Activated naive CD8-positive, alpha-beta T cell treated with anti-CD3 and anti-CD28 coated beads, Interleukin-2, amount 10 ng/mL, durations not matched to agents 7 days and 5 days (primary cell): Measurements from ENCODE around the gene ZBTB11. TPM values are rescaled to one million over a fixed set of nuclear protein-coding genes. Genes with fewer than 3 reads are reported as not detected.
"Not testable (repeated sequence)": the region's sequence is repeated elsewhere in the genome, so short reads cannot be mapped to it uniquely, and the experiment has no call there.

ENCODE experiments used
- ATAC-seq: fragments of 150-1000 bp; cut with Tn5 transposase; one replicate; pipeline ENCODE4 v1.10.0; 2021; ENCODE audit warnings: low read depth, moderate library complexity
- POLR2A ChIA-PET: fragments of 350-600 bp; sonication (Branson Sonifier 250); formaldehyde crosslinking; loops from one replicate; lab custom pipeline; 2021; ENCODE audit warnings: antibody characterized with exemption; lab: Charles Lee
- DNase-seq: peaks from one replicate; pipeline ENCODE4 v3.0.0; 2021
- H3K27ac Mint-ChIP-seq: one replicate; pipeline ENCODE4 v1.8.0; 2022; ENCODE audit warnings: mild to moderate bottlenecking, mixed read lengths
- H3K27me3 Mint-ChIP-seq: one replicate; pipeline ENCODE4 v1.8.0; 2022; ENCODE audit warnings: mild to moderate bottlenecking, moderate library complexity, mixed read lengths
- H3K36me3 Mint-ChIP-seq: one replicate; pipeline ENCODE4 v1.8.0; 2021; ENCODE audit warnings: mild to moderate bottlenecking, mixed read lengths
- H3K4me1 Mint-ChIP-seq: one replicate; pipeline ENCODE4 v1.8.0; 2021; ENCODE audit warnings: mixed read lengths
- H3K4me3 Mint-ChIP-seq: one replicate; pipeline ENCODE4 v1.8.0; 2022; ENCODE audit warnings: mild to moderate bottlenecking, moderate library complexity, mixed read lengths
- H3K9me3 Mint-ChIP-seq: one replicate; pipeline ENCODE4 v1.8.0; 2021; ENCODE audit warnings: mixed read lengths
- total RNA-seq, 2 experiments: library from RNA; stranded (reverse); gene quantifications; one replicate each; pipeline ENCODE4 v1.2.3, GENCODE V29; 2021

Gene ZBTB11
- total RNA-seq, 2 experiments from 2014 or later = 35.0 to 35.3 TPM

DNA sequence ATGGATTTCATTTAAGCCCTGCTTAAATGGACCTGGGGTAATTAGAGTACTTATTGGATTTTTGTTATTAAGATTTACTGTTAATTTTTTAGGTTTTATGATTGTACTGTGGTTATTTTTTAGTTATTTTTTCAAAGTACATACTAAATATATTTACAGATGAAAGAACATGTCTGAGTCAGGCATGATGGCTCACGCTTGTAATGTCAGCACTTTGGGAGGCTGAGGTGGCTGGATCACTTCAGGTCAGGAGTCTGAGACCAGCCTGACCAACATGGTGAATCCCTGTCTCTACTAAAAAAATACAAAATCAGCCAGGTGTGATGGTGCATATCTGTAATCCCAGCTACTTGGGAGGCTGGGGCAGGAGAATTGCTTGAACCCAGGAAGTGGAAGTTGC is 25.8 kb upstream of the ZBTB11 start:
- DNase-seq (no peak), ATAC-seq (no peak)
- Mint-ChIP-seq H3K4me1 (no peaks in the 10 kb centered on the region), H3K9me3 (no peaks in the 10 kb centered on the region), H3K27ac (no peak overlapping the region), H3K36me3 (no peaks in the 10 kb centered on the region), H3K27me3 (no peaks in the 10 kb centered on the region), H3K4me3 (no peak overlapping the region)
- POLR2A ChIA-PET = no interaction called here

DNA sequence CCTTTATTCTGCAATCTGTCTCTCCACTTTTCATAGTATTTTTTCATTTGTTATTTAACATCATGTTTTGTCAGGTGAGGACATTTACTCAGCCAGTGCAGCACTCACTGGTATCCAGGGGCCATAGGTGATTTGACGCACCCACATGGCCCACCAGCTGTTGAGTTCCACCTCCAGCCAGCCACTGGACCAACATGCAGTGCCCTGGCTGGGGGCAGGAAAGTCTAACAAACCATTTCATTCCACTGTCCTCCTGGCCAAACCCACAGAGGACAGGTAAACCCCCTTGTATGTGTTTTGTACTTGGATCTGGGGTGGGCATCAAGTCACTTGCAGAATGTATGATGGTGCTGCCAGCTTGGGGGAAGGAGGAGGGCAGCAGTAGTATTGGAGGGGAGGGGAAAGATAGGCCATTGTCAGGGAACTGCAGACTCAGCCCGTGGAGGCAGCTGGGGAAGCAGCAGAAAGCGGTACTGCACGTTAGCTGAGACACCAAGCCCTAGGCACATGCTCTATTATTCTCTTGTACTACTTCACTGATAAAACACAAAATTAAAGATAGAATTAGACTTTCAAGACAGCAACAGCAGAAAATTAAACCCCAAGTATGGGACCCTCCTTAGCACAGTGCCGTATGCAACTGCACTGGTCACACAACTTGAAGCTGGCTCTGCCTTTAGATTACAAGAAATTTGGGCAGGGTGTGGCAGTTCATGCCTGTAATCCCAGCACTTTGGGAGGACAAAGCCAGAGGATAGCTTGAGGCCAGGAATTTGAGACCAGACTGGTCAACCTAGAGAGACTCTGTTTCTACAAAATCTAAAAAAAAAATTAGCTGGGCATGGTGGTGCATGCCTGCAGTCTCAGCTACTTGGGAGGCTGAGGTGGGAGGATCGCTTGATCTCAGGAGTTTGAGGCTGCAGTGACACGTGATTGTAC is 25.0 kb upstream of the ZBTB11 start:
- no peaks in the 10 kb centered on the region for H3K36me3 Mint-ChIP-seq
- DNase-seq = no peak
- POLR2A ChIA-PET = interaction anchor here (0.5 kb wide), 1 partner anchor 93 kb away, joined by 3 read pairs; no protein-coding TSS in a partner anchor
- H3K9me3 Mint-ChIP-seq = no peaks in the 10 kb centered on the region
- H3K27me3 Mint-ChIP-seq = no peaks in the 10 kb centered on the region
- ATAC-seq = no peak
- no peaks in the 10 kb centered on the region for H3K4me1 Mint-ChIP-seq
- H3K27ac Mint-ChIP-seq = no peak overlapping the region
- H3K4me3 Mint-ChIP-seq = no peak overlapping the region

DNA sequence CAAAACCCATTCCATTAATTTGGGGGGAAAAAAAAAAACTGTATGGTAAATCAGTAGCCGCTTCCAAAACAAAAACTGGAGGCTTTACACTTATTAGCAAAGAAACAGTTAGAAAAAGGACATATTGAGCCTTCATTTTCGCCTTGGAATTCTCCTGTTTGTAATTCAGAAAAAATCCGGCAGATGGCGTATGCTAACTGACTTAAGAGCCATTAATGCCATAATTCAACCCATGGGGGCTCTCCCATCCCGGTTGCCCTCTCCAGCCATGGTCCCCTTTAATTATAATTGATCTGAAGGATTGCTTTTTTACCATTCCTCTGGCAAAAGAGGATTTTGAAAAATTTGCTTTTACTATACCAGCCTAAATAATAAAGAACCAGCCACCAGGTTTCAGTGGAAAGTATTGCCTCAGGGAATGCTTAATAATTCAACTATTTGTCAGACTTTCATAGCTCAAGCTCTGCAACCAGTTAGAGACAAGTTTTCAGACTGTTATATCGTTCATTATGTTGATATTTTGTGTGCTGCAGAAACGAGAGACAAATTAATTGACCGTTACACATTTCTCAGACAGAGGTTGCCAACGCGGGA is 18.9 kb upstream of the ZBTB11 start:
- ATAC-seq = no peak
- H3K4me3 Mint-ChIP-seq = no peak overlapping the region

DNA sequence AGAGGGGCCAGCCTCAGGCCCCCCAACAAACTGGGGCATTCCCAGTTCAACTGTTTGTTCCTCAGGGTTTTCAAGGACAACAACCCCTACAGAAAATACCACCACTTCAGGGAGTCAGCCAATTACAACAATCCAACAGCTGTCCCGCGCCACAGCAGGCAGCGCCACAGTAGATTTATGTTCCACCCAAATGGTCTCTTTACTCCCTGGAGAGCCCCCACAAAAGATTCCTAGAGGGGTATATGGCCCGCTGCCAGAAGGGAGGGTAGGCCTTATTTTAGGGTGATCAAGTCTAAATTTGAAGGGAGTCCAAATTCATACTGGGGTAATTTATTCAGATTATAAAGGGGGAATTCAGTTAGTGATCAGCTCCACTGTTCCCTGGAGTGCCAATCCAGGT is 17.9 kb upstream of the ZBTB11 start:
- POLR2A ChIA-PET, H3K27me3 Mint-ChIP-seq, H3K27ac Mint-ChIP-seq, H3K4me3 Mint-ChIP-seq, ATAC-seq, H3K4me1 Mint-ChIP-seq, DNase-seq, H3K36me3 Mint-ChIP-seq, H3K9me3 Mint-ChIP-seq: not testable (repeated sequence)

More for the DNA sequence above, 18.9 kb upstream of the ZBTB11 start:
- H3K27ac Mint-ChIP-seq = no peak overlapping the region
- no peaks in the 10 kb centered on the region for H3K36me3 Mint-ChIP-seq
- no peak for DNase-seq
- POLR2A ChIA-PET = no interaction called here
- H3K27me3 Mint-ChIP-seq = no peaks in the 10 kb centered on the region
- H3K4me1 Mint-ChIP-seq = peaks cover 5% of the 10 kb centered on the region
- H3K9me3 Mint-ChIP-seq = no peaks in the 10 kb centered on the region

DNA sequence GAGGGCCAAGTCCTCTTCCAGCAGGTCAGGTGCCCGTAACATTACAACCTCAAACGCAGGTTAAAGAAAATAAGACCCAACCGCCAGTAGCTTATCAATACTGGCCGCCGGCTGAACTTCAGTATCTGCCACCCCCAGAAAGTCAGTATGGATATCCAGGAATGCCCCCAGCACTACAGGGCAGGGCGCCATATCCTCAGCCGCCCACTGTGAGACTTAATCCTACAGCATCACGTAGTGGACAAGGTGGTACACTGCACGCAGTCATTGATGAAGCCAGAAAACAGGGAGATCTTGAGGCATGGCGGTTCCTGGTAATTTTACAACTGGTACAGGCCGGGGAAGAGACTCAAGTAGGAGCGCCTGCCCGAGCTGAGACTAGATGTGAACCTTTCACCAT is 16.6 kb upstream of the ZBTB11 start:
- H3K27ac Mint-ChIP-seq, H3K36me3 Mint-ChIP-seq, DNase-seq, POLR2A ChIA-PET, H3K4me3 Mint-ChIP-seq, H3K9me3 Mint-ChIP-seq, H3K27me3 Mint-ChIP-seq: not testable (repeated sequence)
- ATAC-seq = peak; percentile 80
- peaks cover 10% of the 10 kb centered on the region for H3K4me1 Mint-ChIP-seq

DNA sequence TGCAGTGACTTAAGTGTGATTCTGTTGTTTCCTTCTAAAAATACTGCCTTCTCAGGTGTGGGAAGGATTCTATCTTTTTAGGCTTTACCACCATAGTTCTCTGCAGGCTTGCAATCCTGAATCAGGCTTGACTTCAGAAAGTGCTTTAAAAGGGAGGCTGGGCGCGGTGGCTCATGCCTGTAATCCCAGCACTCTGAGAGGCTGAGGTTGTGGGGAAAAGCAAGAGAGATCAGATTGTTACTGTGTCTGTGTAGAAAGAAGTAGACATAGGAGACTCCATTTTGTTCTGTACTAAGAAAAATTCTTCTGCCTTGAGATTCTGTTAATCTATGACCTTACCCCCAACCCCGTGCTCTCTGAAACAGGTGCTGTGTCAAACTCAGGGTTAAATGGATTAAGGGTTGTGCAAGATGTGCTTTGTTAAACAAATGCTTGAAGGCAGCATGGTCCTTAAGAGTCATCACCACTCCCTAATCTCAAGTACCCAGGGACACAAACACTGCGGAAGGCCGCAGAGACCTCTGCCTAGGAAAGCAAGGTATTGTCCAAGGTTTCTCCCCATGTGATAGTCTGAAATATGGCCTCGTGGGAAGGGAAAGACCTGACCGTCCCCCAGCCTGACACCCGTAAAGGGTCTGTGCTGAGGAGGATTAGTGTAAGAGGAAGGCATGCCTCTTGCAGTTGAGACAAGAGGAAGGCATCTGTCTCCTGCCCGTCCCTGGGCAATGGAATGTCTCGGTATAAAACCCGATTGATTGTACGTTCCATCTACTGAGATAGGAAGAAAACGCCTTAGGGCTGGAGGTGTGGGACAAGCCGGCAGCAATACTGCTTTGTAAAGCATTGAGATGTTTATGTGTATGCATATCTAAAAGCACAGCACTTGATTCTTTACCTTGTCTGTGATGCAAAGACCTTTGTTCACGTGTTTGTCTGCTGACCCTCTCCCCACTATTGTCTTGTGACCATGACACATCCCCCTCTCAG is 15.0 kb upstream of the ZBTB11 start:
- H3K4me1 Mint-ChIP-seq = peaks cover 16% of the 10 kb centered on the region
- not testable (repeated sequence) for DNase-seq, H3K27me3 Mint-ChIP-seq, ATAC-seq, H3K36me3 Mint-ChIP-seq, H3K4me3 Mint-ChIP-seq, H3K27ac Mint-ChIP-seq, H3K9me3 Mint-ChIP-seq
- POLR2A ChIA-PET = interaction anchor here (1.4 kb wide), 1 partner anchor 77 kb away, joined by 6 read pairs; no protein-coding TSS in a partner anchor

DNA sequence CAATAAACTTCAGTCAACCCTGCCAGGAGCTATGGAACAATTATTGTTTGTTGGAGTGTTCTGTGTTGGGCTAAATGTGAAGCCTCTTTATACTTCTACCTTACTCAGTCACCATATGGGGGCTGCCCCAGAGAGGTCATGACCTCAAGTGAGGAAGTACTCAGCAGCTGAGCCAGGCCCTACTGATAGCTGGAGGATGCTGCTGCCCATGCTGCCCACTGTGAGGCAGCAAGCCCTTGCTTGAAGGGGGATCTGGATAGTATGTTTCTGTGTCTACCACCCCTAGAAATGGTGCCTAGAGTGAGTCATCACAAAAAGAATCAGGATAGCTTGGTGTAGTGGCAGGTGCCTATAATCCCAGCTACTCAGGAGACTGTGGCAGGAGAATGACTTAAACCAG is 14.0 kb upstream of the ZBTB11 start:
- no peak for DNase-seq
- POLR2A ChIA-PET = interaction anchor here (0.6 to 1.4 kb wide), 5 partner anchors 30 to 836 kb away, joined by 3 to 6 read pairs (median 4); partner anchors contain the start of gene CEP97
- Mint-ChIP-seq H3K27ac (no peak overlapping the region), H3K9me3 (no peaks in the 10 kb centered on the region), H3K36me3 (peaks cover 1% of the 10 kb centered on the region), H3K27me3 (no peaks in the 10 kb centered on the region), H3K4me1 (peaks cover 16% of the 10 kb centered on the region), H3K4me3 (no peak overlapping the region)
- peak; percentile 10 for ATAC-seq

DNA sequence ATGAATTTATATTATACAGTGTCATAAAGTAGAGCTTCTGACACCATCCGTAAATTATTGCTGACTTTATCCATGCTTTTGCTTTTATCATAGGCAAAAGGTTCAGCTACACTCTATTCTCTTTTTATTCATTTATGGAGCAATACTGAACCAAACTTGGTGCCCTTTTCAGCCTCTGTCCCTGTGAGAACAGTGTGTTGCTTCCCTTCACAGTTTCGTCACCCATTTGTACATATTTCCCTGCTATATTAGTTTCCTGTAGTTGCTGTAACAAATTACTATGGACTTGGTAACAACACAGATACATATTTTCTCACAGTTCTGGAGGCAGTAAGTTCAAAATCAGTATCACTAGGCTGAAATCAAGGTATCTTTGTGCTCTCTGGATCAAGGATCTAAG is 12.4 kb upstream of the ZBTB11 start:
- H3K9me3 Mint-ChIP-seq = no peaks in the 10 kb centered on the region
- H3K4me1 Mint-ChIP-seq = peaks cover 24% of the 10 kb centered on the region
- ATAC-seq (no peak), DNase-seq (no peak)
- POLR2A ChIA-PET = no interaction called here
- H3K27me3 Mint-ChIP-seq = no peaks in the 10 kb centered on the region
- H3K36me3 Mint-ChIP-seq = peaks cover 13% of the 10 kb centered on the region
- H3K4me3 Mint-ChIP-seq = no peak overlapping the region
- no peak overlapping the region for H3K27ac Mint-ChIP-seq

DNA sequence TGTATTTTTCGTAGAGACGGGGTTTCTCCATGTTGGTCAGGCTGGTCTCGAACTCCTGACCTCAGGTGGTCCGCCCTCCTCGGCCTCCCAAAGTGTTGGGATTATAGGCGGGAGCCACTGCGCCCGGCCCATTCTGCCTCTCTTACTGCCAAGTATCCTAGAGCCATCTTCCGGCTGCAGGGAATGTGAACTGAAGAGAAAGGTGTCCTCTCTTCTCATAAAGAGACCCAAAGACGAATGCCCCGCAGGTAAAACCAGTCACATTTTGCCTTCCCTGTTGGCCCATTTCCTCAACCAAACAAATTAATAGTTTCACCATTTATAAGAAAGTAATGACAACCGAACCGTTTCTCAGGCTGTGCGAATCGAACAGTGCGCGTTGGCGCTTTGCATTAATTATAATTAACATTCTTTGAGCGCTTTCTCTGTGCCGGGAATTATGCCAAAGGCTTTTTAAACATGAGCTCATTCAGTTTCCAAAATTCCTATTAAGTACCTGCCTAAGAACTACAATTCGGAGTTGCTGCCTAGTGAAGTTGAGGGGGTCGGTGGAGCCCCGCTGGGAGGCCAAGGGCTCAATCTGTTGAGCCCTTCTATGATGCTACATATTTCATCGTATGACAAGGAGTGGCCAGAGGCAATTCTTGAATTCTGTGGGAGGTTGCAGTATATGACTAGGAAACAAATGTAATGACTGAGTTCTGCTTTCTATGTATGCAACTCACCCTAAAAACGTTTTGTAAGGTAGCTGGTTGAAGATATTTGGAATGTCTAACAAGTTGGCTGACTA is 10.4 kb upstream of the ZBTB11 start:
- Mint-ChIP-seq H3K4me1 (peaks cover 24% of the 10 kb centered on the region), H3K9me3 (no peaks in the 10 kb centered on the region)
- POLR2A ChIA-PET = interaction anchor here (1.0 to 4.5 kb wide), 9 partner anchors 11 to 162 kb away, joined by 3 to 51 read pairs (median 8); partner anchors contain the start of genes CEP97, NFKBIZ, NXPE3 and PCNP

DNA sequence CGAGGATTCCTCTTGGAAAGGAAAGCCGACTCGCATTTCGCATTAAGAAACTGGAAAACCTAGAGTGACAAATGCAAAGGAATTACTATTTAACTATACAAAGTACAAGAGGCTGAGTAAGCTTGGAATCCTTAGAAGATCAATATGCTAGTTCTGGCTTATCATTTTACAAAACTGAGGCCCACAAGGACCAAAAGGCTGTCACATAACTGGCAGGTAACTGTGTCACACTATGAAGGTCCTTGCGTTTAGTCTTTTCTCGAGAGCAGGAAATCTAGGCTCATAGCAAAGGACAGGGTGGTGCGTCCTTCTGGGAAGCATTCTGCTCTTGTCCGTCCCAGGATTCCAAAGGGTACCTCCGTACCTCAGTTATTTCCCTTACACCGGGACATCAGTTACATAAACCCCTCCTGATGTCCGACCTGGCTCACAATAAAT is 9.0 kb upstream of the ZBTB11 start:
- H3K4me3 Mint-ChIP-seq = peak overlapping the region; percentile 100
- H3K27me3 Mint-ChIP-seq = no peaks in the 10 kb centered on the region
- peak overlapping the region; percentile 99 for H3K27ac Mint-ChIP-seq
- no peaks in the 10 kb centered on the region for H3K9me3 Mint-ChIP-seq
- peak; percentile 2 for ATAC-seq
- H3K4me1 Mint-ChIP-seq = peaks cover 25% of the 10 kb centered on the region
- DNase-seq = no peak
- POLR2A ChIA-PET = interaction anchor here (0.6 to 4.5 kb wide), 14 partner anchors 9 to 164 kb away, joined by 3 to 51 read pairs (median 4); partner anchors contain the start of genes CEP97, NFKBIZ, NXPE3 and PCNP
- H3K36me3 Mint-ChIP-seq = peaks cover 18% of the 10 kb centered on the region

More for the DNA sequence above, 10.4 kb upstream of the ZBTB11 start:
- peak overlapping the region; percentile 100 for H3K4me3 Mint-ChIP-seq
- no peak for ATAC-seq
- peaks cover 13% of the 10 kb centered on the region for H3K36me3 Mint-ChIP-seq
- peak overlapping the region; percentile 99 for H3K27ac Mint-ChIP-seq
- no peak for DNase-seq
- H3K27me3 Mint-ChIP-seq = no peaks in the 10 kb centered on the region

DNA sequence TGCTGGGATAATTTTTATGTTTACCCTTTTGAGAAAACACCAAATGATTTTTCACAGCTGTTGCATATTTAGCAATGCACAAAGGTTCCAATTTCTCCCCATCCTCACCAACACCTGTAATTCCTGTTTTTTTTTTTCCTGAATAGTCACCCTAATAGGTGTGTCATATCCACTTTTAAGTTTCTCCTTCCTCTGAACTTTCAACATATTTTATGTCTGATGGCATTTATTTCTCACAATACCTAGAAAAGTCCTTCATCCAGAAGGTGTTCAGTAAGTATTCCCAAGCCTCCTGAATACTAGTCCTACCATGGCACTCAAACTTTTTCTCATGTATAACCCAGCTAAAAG is 8.1 kb upstream of the ZBTB11 start:
- H3K27ac Mint-ChIP-seq = peak overlapping the region; percentile 99
- peaks cover 25% of the 10 kb centered on the region for H3K36me3 Mint-ChIP-seq

DNA sequence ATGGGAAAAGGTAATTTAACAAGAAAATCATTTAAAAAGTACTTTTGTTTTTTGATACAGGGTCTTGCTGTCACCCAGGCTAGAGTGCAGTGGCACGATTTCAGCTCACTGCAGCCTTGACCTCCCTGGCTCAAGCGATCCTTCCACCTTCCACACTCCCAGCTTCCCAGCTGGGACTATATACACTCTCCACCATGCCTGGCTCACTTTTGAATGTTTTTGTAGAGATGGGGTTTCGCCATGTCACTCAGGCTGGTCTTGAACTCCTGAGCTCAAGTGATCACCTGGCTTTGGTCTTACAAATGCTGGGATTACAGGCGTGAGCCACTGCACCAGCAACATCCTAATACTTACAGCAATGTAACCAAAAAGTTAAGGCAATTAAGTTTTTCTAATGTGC is 3.5 kb upstream of the ZBTB11 start:
- POLR2A ChIA-PET = no interaction called here
- DNase-seq (no peak), ATAC-seq (no peak)
- no peaks in the 10 kb centered on the region for H3K9me3 Mint-ChIP-seq
- no peak overlapping the region for H3K27ac Mint-ChIP-seq
- no peak overlapping the region for H3K4me3 Mint-ChIP-seq
- H3K4me1 Mint-ChIP-seq = peaks cover 23% of the 10 kb centered on the region
- H3K27me3 Mint-ChIP-seq = no peaks in the 10 kb centered on the region
- H3K36me3 Mint-ChIP-seq = peaks cover 21% of the 10 kb centered on the region

More for the DNA sequence above, 8.1 kb upstream of the ZBTB11 start:
- POLR2A ChIA-PET = interaction anchor here (0.6 to 4.5 kb wide), 4 partner anchors 8 to 111 kb away, joined by 3 to 51 read pairs (median 20); partner anchors contain the start of genes CEP97, NXPE3 and ZBTB11
- H3K4me3 Mint-ChIP-seq = peak overlapping the region; percentile 100
- peaks cover 22% of the 10 kb centered on the region for H3K4me1 Mint-ChIP-seq
- DNase-seq (no peak), ATAC-seq (no peak)
- H3K9me3 Mint-ChIP-seq = no peaks in the 10 kb centered on the region
- H3K27me3 Mint-ChIP-seq = no peaks in the 10 kb centered on the region
